Left renal pelvis (tissue), 4 donors: Measurements from ENCODE around the gene MYF5. TPM values are rescaled to one million over a fixed set of nuclear protein-coding genes. Genes with fewer than 3 reads are reported as not detected.
"Not testable (repeated sequence)": the region's sequence is repeated elsewhere in the genome, so short reads cannot be mapped to it uniquely, and the experiment has no call there.

Experiments
- DNase-seq, 4 donors: peaks; one replicate each; pipeline ENCODE4 v3.0.0-alpha.2; 2013; ENCODE audit warnings: low read depth in 4 of 4, low spot score in 3 of 4
- polyA plus RNA-seq, 4 donors: library from polyadenylated mRNA; unstranded; fragments of 120-200 nt; gene quantifications; one replicate each; pipeline ENCODE4 v1.2.1, GENCODE V29; 2013; ENCODE audit not compliant: insufficient read length in 4 of 4

MYF5 gene
- polyA plus RNA-seq: not detected

- no peak for DNase-seq
Measured at GRCh38 chr12:80716696-80717469, at the start of gene MYF5. MYF5 (plus strand) TSS chr12:80716912; CDS start chr12:80717064, 152 bp downstream.

DNA sequence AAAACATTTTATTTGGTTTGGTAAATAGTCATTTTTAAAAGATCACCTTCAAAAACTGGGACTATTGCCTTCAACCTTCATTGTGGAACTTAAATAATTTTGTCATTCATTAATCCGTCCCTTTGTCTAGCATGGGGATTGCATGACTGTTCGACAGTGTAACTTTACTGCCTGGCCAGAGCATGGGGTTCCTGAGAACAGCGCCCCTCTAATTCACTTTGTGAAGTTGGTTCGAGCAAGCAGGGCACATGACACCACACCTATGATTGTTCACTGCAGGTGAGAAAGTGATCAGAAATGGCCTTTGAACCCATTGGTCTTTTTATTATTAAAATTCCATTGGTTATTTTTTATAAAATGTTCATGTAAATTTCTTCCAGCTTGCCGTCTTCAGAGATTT, 46.5 kb upstream of the MYF5 start:
- DNase-seq: no peak

- not testable (repeated sequence) for DNase-seq
Measured at GRCh38 chr12:80676042-80676636, 40.6 kb upstream of the MYF5 start.

- DNase-seq: no peak
Measured at GRCh38 chr12:80676856-80677255, 39.9 kb upstream of the MYF5 start.

DNA sequence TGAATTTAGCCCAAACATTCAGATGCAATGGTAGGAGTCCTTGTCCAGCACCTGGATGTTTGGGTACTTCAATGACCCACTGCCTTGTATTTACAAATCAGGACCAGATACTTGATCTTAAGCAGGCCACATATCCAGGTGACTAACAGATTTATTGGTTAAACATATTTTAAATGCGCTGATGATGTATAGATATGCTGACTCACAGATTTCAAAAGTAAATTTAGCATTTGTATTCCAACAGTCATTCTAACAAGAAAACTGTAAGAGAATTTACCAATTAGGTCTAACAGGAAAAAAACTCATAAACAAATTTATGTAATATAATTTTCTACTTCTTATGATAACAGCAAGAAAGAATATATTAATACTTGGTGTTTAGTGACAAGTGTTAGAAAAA, 38.7 kb upstream of the MYF5 start:
- no peak for DNase-seq

DNA sequence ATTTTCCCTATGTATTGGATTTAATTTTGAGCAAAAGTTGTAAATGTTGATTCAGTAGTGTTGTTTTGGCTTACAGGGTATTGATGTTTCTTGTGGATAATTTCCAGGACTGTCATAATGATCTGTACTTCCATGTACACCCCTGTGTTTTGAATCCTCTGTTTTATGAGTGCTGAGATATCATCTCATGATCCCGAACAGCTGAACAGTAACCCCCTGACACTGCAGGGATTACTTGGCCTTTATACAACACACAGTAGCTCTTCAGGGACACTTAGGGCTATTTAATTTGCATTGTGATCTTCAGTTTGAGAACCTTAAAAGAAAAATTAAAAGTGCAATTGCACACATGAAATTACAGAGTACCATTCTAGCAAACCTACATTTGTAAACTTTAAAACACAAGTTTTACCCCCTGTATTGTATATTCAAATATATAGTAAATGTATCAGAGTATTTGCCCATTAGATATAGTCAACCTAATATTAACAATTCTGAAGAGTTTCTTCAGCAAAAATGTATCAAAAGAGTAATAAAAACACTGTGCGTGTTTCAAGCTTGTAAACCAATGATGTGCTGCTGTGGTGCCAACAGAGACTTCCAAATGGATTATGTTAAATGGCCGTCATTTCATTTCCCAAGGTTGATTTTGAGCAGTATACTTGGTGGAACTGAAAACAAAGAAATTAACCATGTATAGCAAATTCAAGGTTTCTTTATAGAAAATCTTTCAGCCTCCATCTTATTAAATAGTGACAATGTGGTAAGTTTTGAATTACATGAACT, 37.2 kb upstream of the MYF5 start:
- no peak for DNase-seq

DNA sequence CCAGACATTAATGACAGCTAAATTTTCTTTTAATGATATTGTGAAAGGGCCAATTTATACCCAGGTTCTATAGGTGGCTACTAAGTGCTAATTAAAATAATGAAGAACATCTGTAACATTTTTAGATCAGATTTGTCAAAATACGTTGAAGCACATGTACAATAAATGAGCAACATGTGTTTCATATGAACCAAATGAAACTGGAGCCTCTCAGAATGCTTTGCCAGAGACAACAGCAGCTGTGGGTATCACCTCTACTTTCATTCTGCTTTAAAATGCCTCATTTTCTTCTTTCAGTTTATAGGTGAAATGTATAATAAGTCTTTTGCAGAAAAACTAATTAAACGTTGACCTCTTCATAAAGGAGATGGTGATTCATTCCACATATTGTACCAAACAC, 35.4 kb upstream of the MYF5 start:
- no peak for DNase-seq

GRCh38 chr12:80681786-80682185, 34.9 kb upstream of the MYF5 start:
- DNase-seq: no peak

DNA sequence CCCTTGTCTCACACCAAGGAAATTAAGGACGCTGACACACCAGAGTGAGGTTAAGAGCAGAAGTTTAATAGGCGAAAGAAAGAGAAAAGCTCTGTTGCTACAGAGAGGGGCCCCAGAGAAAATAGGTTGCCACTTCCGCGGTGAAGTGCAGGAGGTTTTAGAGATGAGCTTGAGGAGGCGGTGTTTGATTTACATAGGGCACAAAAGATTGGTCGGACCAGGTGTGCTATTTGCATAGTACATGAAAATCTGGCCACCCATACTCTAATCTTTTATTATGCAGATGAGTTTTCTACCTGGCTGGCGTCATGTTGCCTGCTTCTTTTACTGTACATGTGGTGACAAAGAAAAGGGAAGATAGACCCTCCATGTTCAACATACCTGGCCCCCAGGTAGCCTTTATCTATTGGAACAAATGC, 32.6 kb upstream of the MYF5 start:
- DNase-seq: no peak

DNA sequence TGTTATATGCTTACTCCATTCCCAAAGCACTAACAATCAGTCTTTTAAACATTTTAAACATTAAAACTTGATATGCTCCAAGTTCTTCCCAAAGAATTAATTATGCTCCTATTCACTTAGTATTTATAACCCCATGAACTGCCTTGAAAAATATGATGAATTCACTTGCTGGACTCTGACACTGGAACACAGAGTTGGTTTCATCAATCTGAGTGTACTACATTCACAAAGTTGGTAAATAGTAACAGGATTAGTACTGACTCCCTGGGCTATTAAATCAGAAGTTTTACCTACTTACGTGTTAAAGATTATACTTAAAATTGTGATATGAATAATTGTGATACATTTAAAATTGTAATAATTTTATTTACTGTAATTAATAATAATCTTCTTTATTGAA, 26.6 kb upstream of the MYF5 start:
- DNase-seq: no peak

- DNase-seq: no peak
Measured at GRCh38 chr12:80690513-80690912, 26.2 kb upstream of the MYF5 start.

- DNase-seq: no peak
Measured at GRCh38 chr12:80692114-80692513, 24.6 kb upstream of the MYF5 start.

- no peak for DNase-seq
Measured at GRCh38 chr12:80697270-80697887, 19.3 kb upstream of the MYF5 start.

GRCh38 chr12:80698256-80698655, 18.5 kb upstream of the MYF5 start:
- no peak for DNase-seq

- no peak for DNase-seq
Measured at GRCh38 chr12:80698847-80699542, 17.7 kb upstream of the MYF5 start.

GRCh38 chr12:80700327-80700726, 16.4 kb upstream of the MYF5 start:
- DNase-seq: no peak

DNA sequence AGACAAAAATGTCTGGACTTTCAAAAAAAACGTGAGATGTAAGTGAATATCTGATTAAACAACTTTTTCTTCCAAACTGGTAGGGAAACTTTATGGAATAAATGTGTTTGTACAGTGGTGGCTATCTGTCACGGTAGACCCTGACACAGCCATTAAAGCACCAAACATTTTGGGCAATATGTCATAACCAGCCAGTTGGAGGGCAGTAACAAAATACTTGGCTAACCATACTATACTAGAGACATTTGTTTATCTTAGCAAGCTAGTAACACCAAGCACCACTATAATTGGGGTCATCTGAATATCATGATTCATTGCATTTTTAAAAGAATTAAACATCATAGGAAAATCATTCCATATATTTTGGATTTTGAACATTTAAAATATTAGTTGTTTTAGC, 15.3 kb upstream of the MYF5 start:
- DNase-seq: no peak

GRCh38 chr12:80702889-80703805, 13.6 kb upstream of the MYF5 start:
- DNase-seq: no peak

GRCh38 chr12:80704420-80704819, 12.3 kb upstream of the MYF5 start:
- no peak for DNase-seq
